SU-DHL-6 (cell line): Measurements from ENCODE around the gene EPHA4.

Experiments
- H2AFZ ChIP-seq: fragments of 200-600 bp; sonication (generic); 2 replicates; pipeline ENCODE4 v1.6.1; 2014; ENCODE audit warnings: low read depth, mild to moderate bottlenecking, moderate library complexity, mixed read lengths, antibody characterized with exemption, low read length; ENCODE audit not compliant: severe bottlenecking
- H3F3A ChIP-seq: fragments of 200-600 bp; shearing (Covaris generic); 2 replicates; pipeline ENCODE4 v1.6.0; 2016; ENCODE audit warnings: antibody characterized with exemption, mild to moderate bottlenecking; ENCODE audit not compliant: insufficient read depth
- H3K27ac ChIP-seq: fragments of 200-600 bp; sonication (generic); 2 replicates; pipeline ENCODE4 v1.5.1; 2016; ENCODE audit warnings: low read depth, mild to moderate bottlenecking, low read length, moderate library complexity, mixed read lengths
- H3K27me3 ChIP-seq: fragments of 200-600 bp; sonication (generic), shearing (Covaris generic); 2 replicates; pipeline ENCODE4 v1.6.0; 2014; ENCODE audit warnings: mild to moderate bottlenecking, low read length
- H3K36me3 ChIP-seq: fragments of 200-600 bp; sonication (generic); 2 replicates; pipeline ENCODE4 v1.6.1; 2014; ENCODE audit warnings: mild to moderate bottlenecking, low read length, mixed read lengths
- H3K4me2 ChIP-seq: fragments of 300-600, 200-600 bp; shearing (Covaris generic), sonication (generic); 2 replicates; pipeline ENCODE4 v1.6.0; 2014; ENCODE audit warnings: low read length, low read depth, mild to moderate bottlenecking; ENCODE audit not compliant: poor library complexity, severe bottlenecking
- H3K4me3 ChIP-seq: fragments of 200-600 bp; sonication (generic); 2 replicates; pipeline ENCODE4 v1.5.1; 2014; ENCODE audit warnings: antibody characterized with exemption, low read length, mild to moderate bottlenecking, mixed read lengths; ENCODE audit not compliant: insufficient read depth, poor library complexity, severe bottlenecking
- H3K79me2 ChIP-seq: fragments of 200-600 bp; sonication (generic); 2 replicates; pipeline ENCODE4 v1.6.1; 2014; ENCODE audit warnings: mild to moderate bottlenecking, low read length, moderate library complexity; ENCODE audit not compliant: insufficient read depth
- H3K9ac ChIP-seq: fragments of 200-600 bp; sonication (generic); 2 replicates; pipeline ENCODE4 v1.7.0; 2014; ENCODE audit warnings: mild to moderate bottlenecking, low read length
- H3K9me2 ChIP-seq: fragments of 200-600 bp; sonication (generic); replicated peaks from 2 replicates; pipeline ENCODE4 v1.6.1; 2014; ENCODE audit warnings: low read length; ENCODE audit not compliant: insufficient read depth
- H3K9me3 ChIP-seq: fragments of 200-600 bp; sonication (generic); 2 replicates; pipeline ENCODE4 v1.6.1; 2014; ENCODE audit warnings: low read length, mixed read lengths; ENCODE audit not compliant: insufficient read depth
- H4K20me1 ChIP-seq: fragments of 200-600 bp; sonication (generic); 2 replicates; pipeline ENCODE4 v1.6.1; 2014; ENCODE audit warnings: low read depth, mild to moderate bottlenecking, antibody characterized with exemption, low read length, moderate library complexity, mixed read lengths
- EZH2phosphoT487 ChIP-seq: fragments of 200-600 bp; sonication (generic), shearing (Covaris generic); conservative IDR thresholded peaks from 2 replicates; pipeline ENCODE4 v1.6.1; 2018; ENCODE audit warnings: mild to moderate bottlenecking, antibody characterized with exemption, low read length, moderate library complexity, mixed read lengths
- TF ChIP-seq, protein P1 (sequence below): fragments of 200-600 bp; sonication (generic); IDR thresholded peaks from one replicate; pipeline ENCODE4 v1.5.1; 2017; ENCODE audit warnings: antibody characterized with exemption, mild to moderate bottlenecking, low read length, moderate library complexity; ENCODE audit not compliant: insufficient read depth, poor library complexity, severe bottlenecking

The EPHA4 gene

GRCh38 chr2:221370076-221370856 lies 201.8 kb downstream of the EPHA4 start:
- Histone ChIP-seq H3K27ac (no peak overlapping the region), H3K4me2 (no peak overlapping the region), H3K9ac (no peak overlapping the region), H3F3A (no peaks in the 10 kb centered on the region), H3K9me3 (no peaks in the 10 kb centered on the region), H3K79me2 (no peaks in the 10 kb centered on the region), H2AFZ (no peak overlapping the region), H3K9me2 (no peaks in the 10 kb centered on the region), H3K27me3 (no peaks in the 10 kb centered on the region), H3K36me3 (no peaks in the 10 kb centered on the region), H3K4me3 (no peak overlapping the region), H4K20me1 (no peaks in the 10 kb centered on the region)
- TF ChIP-seq, protein P1, sequence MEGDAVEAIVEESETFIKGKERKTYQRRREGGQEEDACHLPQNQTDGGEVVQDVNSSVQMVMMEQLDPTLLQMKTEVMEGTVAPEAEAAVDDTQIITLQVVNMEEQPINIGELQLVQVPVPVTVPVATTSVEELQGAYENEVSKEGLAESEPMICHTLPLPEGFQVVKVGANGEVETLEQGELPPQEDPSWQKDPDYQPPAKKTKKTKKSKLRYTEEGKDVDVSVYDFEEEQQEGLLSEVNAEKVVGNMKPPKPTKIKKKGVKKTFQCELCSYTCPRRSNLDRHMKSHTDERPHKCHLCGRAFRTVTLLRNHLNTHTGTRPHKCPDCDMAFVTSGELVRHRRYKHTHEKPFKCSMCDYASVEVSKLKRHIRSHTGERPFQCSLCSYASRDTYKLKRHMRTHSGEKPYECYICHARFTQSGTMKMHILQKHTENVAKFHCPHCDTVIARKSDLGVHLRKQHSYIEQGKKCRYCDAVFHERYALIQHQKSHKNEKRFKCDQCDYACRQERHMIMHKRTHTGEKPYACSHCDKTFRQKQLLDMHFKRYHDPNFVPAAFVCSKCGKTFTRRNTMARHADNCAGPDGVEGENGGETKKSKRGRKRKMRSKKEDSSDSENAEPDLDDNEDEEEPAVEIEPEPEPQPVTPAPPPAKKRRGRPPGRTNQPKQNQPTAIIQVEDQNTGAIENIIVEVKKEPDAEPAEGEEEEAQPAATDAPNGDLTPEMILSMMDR: no peak
- TF ChIP-seq EZH2phosphoT487: no peak
